ENCODE data around the gene PCDHGB3.
"Not testable (repeated sequence)": the region's sequence is repeated elsewhere in the genome, so short reads cannot be mapped to it uniquely, and the experiment has no call there.

PCDHGB3 gene

GRCh38 chr5:141417494-141418172 is 47.6 kb downstream of the PCDHGB3 start, which contains the start of gene PCDHGB7:
PCDHGB7 (plus strand) TSS chr5:141417677; CDS start chr5:141417860, 183 bp downstream.
- in situ Hi-C loops (cut with HindIII; ENCODE audit: low sequenced_read_pairs), result not testable (repeated sequence)

GRCh38 chr5:141419074-141419880 is 49.2 kb downstream of the PCDHGB3 start:
- in situ Hi-C loops (cut with HindIII; ENCODE audit: low sequenced_read_pairs), result no loop called here

GRCh38 chr5:141420855-141421488 is 50.9 kb downstream of the PCDHGB3 start, which contains the start of gene PCDHGA11:
PCDHGA11 (plus strand) TSS chr5:141421051; CDS start chr5:141421228, 177 bp downstream.
- in situ Hi-C loops (cut with HindIII; ENCODE audit: low sequenced_read_pairs), result no loop called here

GRCh38 chr5:141421489-141421855 is 51.4 kb downstream of the PCDHGB3 start:
- in situ Hi-C loops (cut with HindIII; ENCODE audit: low sequenced_read_pairs), result no loop called here

Data from DLD1 (cell line).